AG04450 (cell line): ENCODE results near the gene BAHD1. TPM values are rescaled to one million over a fixed set of nuclear protein-coding genes. Genes with fewer than 3 reads are reported as not detected.
A peak's percentile ranks its signal among the peaks of the same experiment; 100 is the strongest.

Experiments used
- CTCF ChIA-PET: fragments of 300-600, 350-600 bp; formaldehyde crosslinking; extraction: SDS; loops from one replicate; lab custom pipeline; 2022; ENCODE audit warnings: antibody characterized with exemption, inconsistent platforms; lab: Charles Lee
- POLR2A ChIA-PET: fragments of 350-600 bp; formaldehyde crosslinking; extraction: SDS; loops from one replicate; lab custom pipeline; 2021; ENCODE audit warnings: antibody characterized with exemption, inconsistent platforms; lab: Yijun Ruan, JAX
- DNase-seq: peaks from one replicate; pipeline ENCODE4 v3.0.0-alpha.2; 2011; ENCODE audit warnings: low read depth, low spot score
- H3K27ac ChIP-seq: one replicate; pipeline ENCODE4 v1.5.1; 2012; ENCODE audit warnings: low read depth, low read length, control low read depth
- H3K27me3 ChIP-seq: one replicate; pipeline ENCODE4 v1.6.0; 2012; ENCODE audit warnings: low read length; ENCODE audit not compliant: control insufficient read depth, insufficient read depth
- H3K4me3 ChIP-seq: 2 replicates; pipeline ENCODE4 v1.5.1; 2011; ENCODE audit warnings: mild to moderate bottlenecking, low read depth, low read length, control low read depth
- H3K9me3 ChIP-seq: 2 replicates; pipeline ENCODE4 v1.5.1; 2012; ENCODE audit warnings: low read length; ENCODE audit not compliant: control insufficient read depth, insufficient read depth
- polyA plus RNA-seq: library from polyadenylated mRNA; depleted of rRNA; stranded (reverse); fragments of >200 nt; gene quantifications from 2 replicates; pipeline ENCODE4 v1.2.3, GENCODE V29; 2011
- TF ChIP-seq, protein P1 (sequence below): IDR thresholded peaks from 2 replicates; pipeline ENCODE4 v1.5.1; 2011; ENCODE audit warnings: low read depth, low read length, control low read depth, inconsistent platforms

The BAHD1 gene
- polyA plus RNA-seq, 1 experiment = 2.8 TPM

DNA sequence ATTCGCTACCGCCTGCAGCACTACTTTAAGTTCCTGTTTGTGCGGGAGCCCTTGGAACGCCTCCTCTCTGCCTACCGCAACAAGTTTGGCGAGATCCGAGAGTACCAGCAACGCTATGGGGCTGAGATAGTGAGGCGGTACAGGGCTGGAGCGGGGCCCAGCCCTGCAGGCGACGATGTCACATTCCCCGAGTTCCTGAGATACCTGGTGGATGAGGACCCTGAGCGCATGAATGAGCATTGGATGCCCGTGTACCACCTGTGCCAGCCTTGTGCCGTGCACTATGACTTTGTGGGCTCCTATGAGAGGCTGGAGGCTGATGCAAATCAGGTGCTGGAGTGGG lies 31.0 kb downstream of the BAHD1 start:
- DNase-seq = no peak
- Histone ChIP-seq H3K27me3 (peaks cover 11% of the 10 kb centered on the region), H3K4me3 (peak overlapping the region; percentile 74), H3K9me3 (no peaks in the 10 kb centered on the region), H3K27ac (no peak overlapping the region)
- CTCF ChIA-PET = no interaction called here
- TF ChIP-seq, protein P1, sequence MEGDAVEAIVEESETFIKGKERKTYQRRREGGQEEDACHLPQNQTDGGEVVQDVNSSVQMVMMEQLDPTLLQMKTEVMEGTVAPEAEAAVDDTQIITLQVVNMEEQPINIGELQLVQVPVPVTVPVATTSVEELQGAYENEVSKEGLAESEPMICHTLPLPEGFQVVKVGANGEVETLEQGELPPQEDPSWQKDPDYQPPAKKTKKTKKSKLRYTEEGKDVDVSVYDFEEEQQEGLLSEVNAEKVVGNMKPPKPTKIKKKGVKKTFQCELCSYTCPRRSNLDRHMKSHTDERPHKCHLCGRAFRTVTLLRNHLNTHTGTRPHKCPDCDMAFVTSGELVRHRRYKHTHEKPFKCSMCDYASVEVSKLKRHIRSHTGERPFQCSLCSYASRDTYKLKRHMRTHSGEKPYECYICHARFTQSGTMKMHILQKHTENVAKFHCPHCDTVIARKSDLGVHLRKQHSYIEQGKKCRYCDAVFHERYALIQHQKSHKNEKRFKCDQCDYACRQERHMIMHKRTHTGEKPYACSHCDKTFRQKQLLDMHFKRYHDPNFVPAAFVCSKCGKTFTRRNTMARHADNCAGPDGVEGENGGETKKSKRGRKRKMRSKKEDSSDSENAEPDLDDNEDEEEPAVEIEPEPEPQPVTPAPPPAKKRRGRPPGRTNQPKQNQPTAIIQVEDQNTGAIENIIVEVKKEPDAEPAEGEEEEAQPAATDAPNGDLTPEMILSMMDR = no peak
- POLR2A ChIA-PET = no interaction called here

DNA sequence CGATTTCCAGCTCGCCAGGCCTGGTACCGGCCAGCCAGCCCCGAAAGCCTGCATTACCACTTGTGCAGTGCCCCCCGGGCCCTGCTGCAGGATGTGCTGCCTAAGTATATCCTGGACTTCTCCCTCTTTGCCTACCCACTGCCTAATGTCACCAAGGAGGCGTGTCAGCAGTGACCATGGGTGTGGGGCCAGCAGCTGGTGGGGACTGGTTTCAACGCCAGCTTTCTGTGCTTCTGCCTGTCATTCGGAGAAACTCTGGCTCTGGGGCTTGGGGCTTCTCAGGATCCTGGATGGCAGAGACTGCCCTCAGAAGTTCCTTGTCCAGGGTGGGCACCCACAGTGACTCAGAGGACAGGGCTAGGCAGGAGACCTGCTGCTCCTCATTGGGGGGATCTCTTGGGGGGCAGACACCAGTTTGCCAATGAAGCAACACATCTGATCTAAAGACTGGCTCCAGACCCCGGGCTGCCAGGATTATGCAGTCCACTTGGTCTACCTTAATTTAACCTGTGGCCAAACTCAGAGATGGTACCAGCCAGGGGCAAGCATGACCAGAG lies 31.5 kb downstream of the BAHD1 start:
- Histone ChIP-seq H3K9me3 (no peaks in the 10 kb centered on the region), H3K27me3 (peaks cover 11% of the 10 kb centered on the region), H3K27ac (no peak overlapping the region), H3K4me3 (peak overlapping the region; percentile 74)
- CTCF ChIA-PET = interaction anchor here (0.7 kb wide), 1 partner anchor 48 kb away, joined by 5 read pairs; no protein-coding TSS in a partner anchor
- TF ChIP-seq, protein P1 = no peak
- POLR2A ChIA-PET = no interaction called here
- DNase-seq = no peak

DNA sequence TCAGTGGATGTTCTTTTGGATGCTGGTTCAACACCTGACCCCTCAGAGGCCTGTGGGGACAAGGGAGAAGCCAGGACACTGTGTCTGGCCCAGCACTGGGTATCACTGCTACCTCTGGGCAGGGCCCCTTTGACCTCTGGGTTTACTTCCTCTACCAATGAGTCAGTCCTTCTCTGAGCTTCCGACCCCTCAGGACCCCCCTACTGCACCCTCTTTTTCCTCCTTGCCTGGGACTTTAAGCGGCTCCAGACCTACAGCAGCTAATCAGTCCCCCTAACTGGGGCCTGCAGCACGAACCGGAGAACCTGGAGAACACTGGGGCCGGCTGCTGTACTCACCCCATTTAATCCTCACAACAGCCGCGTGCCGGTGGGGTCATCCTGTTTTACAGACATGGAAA lies 33.8 kb downstream of the BAHD1 start:
- CTCF ChIA-PET = no interaction called here
- Histone ChIP-seq H3K4me3 (no peak overlapping the region), H3K27ac (no peak overlapping the region), H3K9me3 (peaks cover 8% of the 10 kb centered on the region), H3K27me3 (peaks cover 29% of the 10 kb centered on the region)
- DNase-seq = no peak
- TF ChIP-seq, protein P1 = no peak
- POLR2A ChIA-PET = no interaction called here

DNA sequence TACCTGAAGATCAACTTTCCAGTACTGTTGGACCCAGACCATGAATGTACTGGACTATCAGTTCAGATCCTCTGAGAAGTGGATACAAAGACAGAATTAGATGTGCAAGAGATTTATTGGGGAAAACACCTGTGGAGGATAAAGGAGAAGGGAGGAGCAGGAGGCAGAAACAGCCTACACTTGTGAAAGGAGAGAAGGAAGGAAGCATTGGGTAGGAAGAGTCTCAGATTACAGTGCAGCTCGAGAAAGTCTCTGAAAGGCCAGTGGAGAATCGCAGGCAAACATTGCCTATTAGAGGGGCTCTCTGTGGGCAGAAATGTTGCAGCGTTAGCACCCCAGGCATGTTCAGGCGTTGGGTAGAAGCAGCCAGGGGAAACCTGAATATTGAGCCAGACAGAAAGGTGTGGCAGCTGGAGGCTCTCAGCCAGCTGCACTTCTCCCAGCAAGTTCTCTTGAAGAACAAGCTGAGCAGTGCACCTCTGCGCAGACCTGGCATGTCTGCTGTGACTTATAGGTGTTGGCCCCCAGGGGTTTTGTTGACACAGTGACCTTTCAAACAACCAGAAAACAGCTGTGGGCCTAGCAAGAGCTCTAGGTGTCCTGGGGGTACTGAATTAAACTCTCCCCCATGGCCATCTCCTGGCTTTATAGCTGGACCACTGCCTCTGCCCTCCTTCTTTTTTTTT lies 37.0 kb downstream of the BAHD1 start:
- Histone ChIP-seq H3K9me3 (peaks cover 8% of the 10 kb centered on the region), H3K4me3 (no peak overlapping the region), H3K27ac (no peak overlapping the region), H3K27me3 (peaks cover 47% of the 10 kb centered on the region)
- DNase-seq = no peak
- POLR2A ChIA-PET = interaction anchor here (0.6 kb wide), 1 partner anchor 35 kb away, joined by 3 read pairs; no protein-coding TSS in a partner anchor
- TF ChIP-seq, protein P1 = no peak
- CTCF ChIA-PET = no interaction called here

DNA sequence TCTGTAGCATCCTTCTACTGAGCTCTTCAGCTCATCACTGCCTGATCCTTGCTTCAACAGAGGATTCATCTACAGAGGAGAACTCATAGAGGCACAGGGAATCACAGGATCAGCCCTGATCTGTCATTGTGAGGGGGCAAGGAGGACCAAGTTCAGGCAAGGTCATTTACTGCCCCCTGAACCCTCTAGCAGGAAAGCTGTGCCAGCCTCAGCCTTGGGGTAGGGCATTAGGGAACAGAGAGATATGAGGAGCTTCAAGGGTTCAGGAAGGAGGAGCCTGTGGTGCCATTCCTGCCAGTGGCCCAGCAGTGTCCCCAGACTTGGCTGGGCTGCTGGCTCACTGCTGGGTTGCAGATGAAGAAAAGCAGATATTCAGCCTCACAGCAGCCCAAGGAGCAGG lies 38.3 kb downstream of the BAHD1 start:
- Histone ChIP-seq H3K27ac (no peak overlapping the region), H3K27me3 (peaks cover 47% of the 10 kb centered on the region), H3K4me3 (no peak overlapping the region), H3K9me3 (peaks cover 8% of the 10 kb centered on the region)
- DNase-seq = no peak
- ChIA-PET POLR2A (no interaction called here), CTCF (no interaction called here)
- TF ChIP-seq, protein P1 = no peak
